Cardiac muscle cell (in vitro differentiated cells and primary cell): Measurements from ENCODE around the gene TSPAN4. TPM values are rescaled to one million over a fixed set of nuclear protein-coding genes. Genes with fewer than 3 reads are reported as not detected.

Experiments
- DNase-seq, 2 donors: peaks; one replicate each; pipeline versions ENCODE4 v3.0.0 to v3.0.0-alpha.2; 2010 to 2017; ENCODE audit warnings: low read depth in 1 of 2, low spot score in 1 of 2
- H3K27ac ChIP-seq: fragments of 200-600 bp; sonication (generic); 2 replicates; pipeline ENCODE4 v1.5.1; 2016
- H3K27me3 ChIP-seq: fragments of 200-600 bp; sonication (generic); 2 replicates; pipeline ENCODE4 v1.6.0; 2016; ENCODE audit warnings: control low read depth
- H3K36me3 ChIP-seq: fragments of 200-600 bp; sonication (generic); 2 replicates; pipeline ENCODE4 v1.5.1; 2016; ENCODE audit warnings: control low read depth
- H3K4me1 ChIP-seq: fragments of 200-600 bp; sonication (generic); 2 replicates; pipeline ENCODE4 v1.8.1; 2017; ENCODE audit warnings: low read depth, mild to moderate bottlenecking, mixed run types
- H3K4me3 ChIP-seq: fragments of 200-600 bp; sonication (generic); 2 replicates; pipeline ENCODE4 v1.5.1; 2016; ENCODE audit warnings: mild to moderate bottlenecking
- H3K9me3 ChIP-seq: fragments of 200-600 bp; sonication (generic); 2 replicates; pipeline ENCODE4 v1.5.1; 2017; ENCODE audit warnings: low read depth, mild to moderate bottlenecking, control low read depth
- polyA plus RNA-seq: library from polyadenylated mRNA; unstranded; fragments of >200 nt; fragmentation: Nextera tagmentation; extraction: Ambion mirVana; gene quantifications from 2 replicates; pipeline ENCODE4 v1.2.1, GENCODE V29; 2016
- total RNA-seq: library from RNA; depleted of rRNA; stranded (reverse); fragments of >200 nt; gene quantifications from 2 replicates; pipeline ENCODE4 v1.2.3, GENCODE V29; 2016
- TF ChIP-seq, protein P1 (sequence below): IDR thresholded peaks from 2 replicates; pipeline ENCODE4 v1.5.1; 2012; ENCODE audit warnings: low read depth, mild to moderate bottlenecking, low read length

TSPAN4 gene
- total and polyA plus RNA-seq, 2 experiments from 2014 or later = 85.3 to 125 TPM

DNA sequence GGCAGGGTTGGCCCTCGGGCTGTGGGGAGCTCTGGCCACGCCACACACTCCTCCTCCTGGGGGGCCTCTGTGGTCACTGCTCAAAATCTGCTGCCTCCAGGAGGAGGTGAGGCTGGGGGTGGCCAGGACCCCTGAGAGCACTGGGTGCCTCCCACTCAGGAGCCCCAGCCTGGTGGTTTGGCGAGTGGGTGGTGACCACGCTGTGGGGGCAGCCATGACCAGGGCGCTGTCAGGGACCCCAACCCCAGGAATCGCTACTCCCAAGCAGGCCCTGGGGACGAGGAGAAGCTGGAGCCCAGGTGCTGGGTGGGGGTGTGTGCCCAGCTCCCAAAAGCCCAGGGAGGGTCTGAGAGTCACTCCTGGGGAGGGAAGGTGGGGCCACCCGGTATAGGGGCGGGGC is 30.1 kb downstream of the TSPAN4 start:
- DNase-seq = no peak
- TF ChIP-seq, protein P1, sequence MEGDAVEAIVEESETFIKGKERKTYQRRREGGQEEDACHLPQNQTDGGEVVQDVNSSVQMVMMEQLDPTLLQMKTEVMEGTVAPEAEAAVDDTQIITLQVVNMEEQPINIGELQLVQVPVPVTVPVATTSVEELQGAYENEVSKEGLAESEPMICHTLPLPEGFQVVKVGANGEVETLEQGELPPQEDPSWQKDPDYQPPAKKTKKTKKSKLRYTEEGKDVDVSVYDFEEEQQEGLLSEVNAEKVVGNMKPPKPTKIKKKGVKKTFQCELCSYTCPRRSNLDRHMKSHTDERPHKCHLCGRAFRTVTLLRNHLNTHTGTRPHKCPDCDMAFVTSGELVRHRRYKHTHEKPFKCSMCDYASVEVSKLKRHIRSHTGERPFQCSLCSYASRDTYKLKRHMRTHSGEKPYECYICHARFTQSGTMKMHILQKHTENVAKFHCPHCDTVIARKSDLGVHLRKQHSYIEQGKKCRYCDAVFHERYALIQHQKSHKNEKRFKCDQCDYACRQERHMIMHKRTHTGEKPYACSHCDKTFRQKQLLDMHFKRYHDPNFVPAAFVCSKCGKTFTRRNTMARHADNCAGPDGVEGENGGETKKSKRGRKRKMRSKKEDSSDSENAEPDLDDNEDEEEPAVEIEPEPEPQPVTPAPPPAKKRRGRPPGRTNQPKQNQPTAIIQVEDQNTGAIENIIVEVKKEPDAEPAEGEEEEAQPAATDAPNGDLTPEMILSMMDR = no peak
- Histone ChIP-seq H3K27me3 (no peaks in the 10 kb centered on the region), H3K4me1 (no peaks in the 10 kb centered on the region), H3K36me3 (no peaks in the 10 kb centered on the region), H3K4me3 (no peak overlapping the region), H3K27ac (no peak overlapping the region), H3K9me3 (no peaks in the 10 kb centered on the region)

DNA sequence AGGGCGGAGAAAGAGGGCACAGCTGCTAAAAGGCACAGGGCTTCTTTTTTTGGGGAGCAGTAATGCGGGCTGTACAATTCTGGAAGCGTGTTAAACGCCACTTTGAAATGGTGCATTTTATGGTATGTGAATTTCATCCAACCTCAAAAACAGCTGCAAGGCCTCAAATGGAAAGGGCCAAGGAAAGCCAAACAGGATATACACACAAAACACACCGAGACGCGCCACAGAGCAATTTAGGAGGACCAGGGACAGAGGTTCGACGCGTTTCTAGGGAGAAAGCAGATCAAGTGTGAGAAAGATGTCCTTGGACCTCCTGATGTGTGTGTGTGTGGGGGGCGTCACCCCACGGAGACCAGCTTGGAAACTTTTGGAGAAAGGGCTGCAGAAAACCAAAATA is 31.1 kb downstream of the TSPAN4 start:
- no peak overlapping the region for H3K27ac ChIP-seq
- H3K27me3 ChIP-seq = no peaks in the 10 kb centered on the region
- no peaks in the 10 kb centered on the region for H3K4me1 ChIP-seq
- no peaks in the 10 kb centered on the region for H3K36me3 ChIP-seq
- no peak overlapping the region for H3K4me3 ChIP-seq
- TF ChIP-seq, protein P1 = no peak
- no peaks in the 10 kb centered on the region for H3K9me3 ChIP-seq
- DNase-seq = peak in 1 of 2 donors; percentile 48

DNA sequence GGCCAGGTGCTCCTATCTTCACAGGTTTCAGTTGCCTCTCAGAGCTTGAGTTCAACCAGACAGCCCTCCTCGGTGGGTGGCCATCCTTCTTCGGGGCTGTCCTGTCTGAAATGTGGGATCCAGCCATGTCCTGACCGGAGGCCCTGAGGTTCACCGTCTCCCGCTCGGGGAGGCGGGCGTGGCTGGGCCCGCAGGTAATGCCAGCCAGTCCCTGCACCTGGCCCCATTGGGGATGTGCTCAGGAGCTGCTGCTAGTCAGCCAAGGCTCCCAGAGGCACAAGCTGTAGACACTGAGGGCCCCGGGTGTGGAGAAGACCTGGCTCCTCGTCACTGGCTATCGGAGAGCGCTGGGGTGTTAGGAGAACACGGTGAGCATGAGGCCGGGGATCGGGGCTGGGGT is 32.6 kb downstream of the TSPAN4 start:
- TF ChIP-seq, protein P1 = no peak
- no peak for DNase-seq
- H3K27me3 ChIP-seq = no peaks in the 10 kb centered on the region
- no peaks in the 10 kb centered on the region for H3K4me1 ChIP-seq
- no peak overlapping the region for H3K4me3 ChIP-seq
- H3K36me3 ChIP-seq = no peaks in the 10 kb centered on the region
- no peak overlapping the region for H3K27ac ChIP-seq
- no peaks in the 10 kb centered on the region for H3K9me3 ChIP-seq

DNA sequence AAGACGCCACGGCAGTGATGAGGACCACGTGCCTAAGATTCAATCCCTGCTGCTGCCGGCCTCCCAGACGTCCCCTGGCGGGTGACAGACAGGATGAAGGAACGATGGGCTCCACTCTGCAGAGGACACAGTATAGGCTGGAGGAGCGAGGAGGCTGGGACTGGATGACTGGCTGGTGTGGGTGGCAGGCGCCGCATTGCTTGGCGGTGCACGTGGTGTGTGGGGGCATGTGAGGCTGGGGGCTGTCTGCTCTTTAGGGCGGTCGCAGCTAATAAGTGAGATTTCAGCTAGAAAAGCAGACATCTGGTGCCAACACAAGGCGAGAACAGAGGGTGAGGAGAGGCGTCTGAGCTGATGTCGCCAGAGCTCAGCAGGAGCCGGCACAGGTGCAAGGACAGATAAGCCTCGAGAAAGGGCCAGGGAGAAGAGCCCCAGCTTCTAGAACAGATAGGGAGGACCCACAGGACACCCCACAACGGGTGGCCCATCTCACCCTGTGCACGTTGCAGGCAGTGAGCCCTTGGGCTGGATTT is 33.2 kb downstream of the TSPAN4 start:
- TF ChIP-seq, protein P1 = no peak
- no peak overlapping the region for H3K27ac ChIP-seq
- no peaks in the 10 kb centered on the region for H3K27me3 ChIP-seq
- H3K36me3 ChIP-seq = peaks cover 3% of the 10 kb centered on the region
- no peaks in the 10 kb centered on the region for H3K4me1 ChIP-seq
- no peak overlapping the region for H3K4me3 ChIP-seq
- H3K9me3 ChIP-seq = no peaks in the 10 kb centered on the region
- no peak for DNase-seq

DNA sequence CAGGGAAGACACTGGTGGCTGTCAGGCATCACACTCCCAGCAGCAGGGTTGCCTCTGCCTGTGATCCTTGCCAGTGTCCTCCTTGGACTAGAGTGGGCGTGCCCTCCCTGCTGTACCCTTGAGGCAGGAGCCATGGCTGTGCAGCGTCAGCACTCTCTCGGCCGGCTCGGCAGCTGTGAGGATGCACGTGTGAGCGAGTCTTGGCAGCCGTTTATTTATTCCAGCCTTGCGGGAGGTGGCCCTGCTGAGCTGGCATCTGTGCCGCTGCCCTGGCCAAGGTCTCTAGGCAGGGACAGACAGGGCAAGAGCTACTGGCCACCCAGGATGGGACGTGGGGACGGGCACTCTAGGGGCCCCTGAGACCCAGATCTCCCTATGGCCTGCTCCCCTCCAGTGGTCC is 33.9 kb downstream of the TSPAN4 start:
- DNase-seq = no peak

More for the DNA sequence above, 33.9 kb downstream of the TSPAN4 start:
- TF ChIP-seq, protein P1 = no peak
- Histone ChIP-seq H3K27me3 (no peaks in the 10 kb centered on the region), H3K27ac (no peak overlapping the region), H3K9me3 (no peaks in the 10 kb centered on the region), H3K36me3 (peaks cover 3% of the 10 kb centered on the region), H3K4me3 (no peak overlapping the region), H3K4me1 (no peaks in the 10 kb centered on the region)
